22Rv1 (cell line): Measurements from ENCODE around the gene SLC36A4.
A peak's percentile ranks its signal among the peaks of the same experiment; 100 is the strongest.
"Not testable (repeated sequence)": the region's sequence is repeated elsewhere in the genome, so short reads cannot be mapped to it uniquely, and the experiment has no call there.

Experiments used
- H3K27ac ChIP-seq: fragments of 450-650 bp; 2 replicates; pipeline ENCODE4 v1.5.1; 2017
- CTCF ChIP-seq: fragments of 450-650 bp; IDR thresholded peaks from 2 replicates; pipeline ENCODE4 v1.5.1; 2017; ENCODE audit warnings: mild to moderate bottlenecking
- ZFX ChIP-seq: fragments of 450-650 bp; IDR thresholded peaks from 2 replicates; pipeline ENCODE4 v1.6.1; 2017; ENCODE audit warnings: antibody characterized with exemption, borderline replicate concordance

SLC36A4 gene

GRCh38 chr11:93194673-93195291, 3.0 kb downstream of the SLC36A4 start:
- TF ChIP-seq ZFX: no peak
- TF ChIP-seq CTCF: no peak
- H3K27ac ChIP-seq: no peak overlapping the region

GRCh38 chr11:93193731-93194130, 4.1 kb downstream of the SLC36A4 start:
- TF ChIP-seq CTCF: no peak
- no peak for TF ChIP-seq ZFX
- H3K27ac ChIP-seq: no peak overlapping the region

- no peak for TF ChIP-seq ZFX
- H3K27ac ChIP-seq: no peak overlapping the region
Measured at GRCh38 chr11:93192163-93192562, 5.6 kb downstream of the SLC36A4 start.

GRCh38 chr11:93189462-93189861, 8.3 kb downstream of the SLC36A4 start:
- TF ChIP-seq CTCF (no peak), ZFX (no peak)
- H3K27ac ChIP-seq: no peak overlapping the region

GRCh38 chr11:93188726-93189125, 9.1 kb downstream of the SLC36A4 start:
- H3K27ac ChIP-seq: no peak overlapping the region
- TF ChIP-seq ZFX (no peak), CTCF (no peak)

- H3K27ac ChIP-seq: no peak overlapping the region
Measured at GRCh38 chr11:93187290-93187689, 10.5 kb downstream of the SLC36A4 start.

GRCh38 chr11:93177891-93178290, 19.9 kb downstream of the SLC36A4 start:
- not testable (repeated sequence) for H3K27ac ChIP-seq

More at GRCh38 chr11:93187290-93187689, 10.5 kb downstream of the SLC36A4 start:
- TF ChIP-seq ZFX (no peak), CTCF (no peak)

- peak; percentile 78 for TF ChIP-seq CTCF
- no peak for TF ChIP-seq ZFX
- no peak overlapping the region for H3K27ac ChIP-seq
Measured at GRCh38 chr11:93169950-93170561, 27.7 kb downstream of the SLC36A4 start.
